Lower lobe of right lung (tissue), 2 donors: ENCODE results near the gene COG3. TPM values are rescaled to one million over a fixed set of nuclear protein-coding genes. Genes with fewer than 3 reads are reported as not detected.

ENCODE experiments used
- ATAC-seq, 2 donors: fragments of 200-7000 bp; cut with Tn5 transposase; one replicate each; pipeline ENCODE4 v1.9.1; 2020 to 2022; ENCODE audit warnings: mild to moderate bottlenecking in 2 of 2, moderate library complexity in 2 of 2
- DNase-seq: peaks from one replicate; pipeline ENCODE4 v3.0.0-alpha.2; 2020
- H3K27ac ChIP-seq: fragments of 200-600 bp; one replicate; pipeline ENCODE4 v1.8.0; 2022
- H3K27me3 ChIP-seq: fragments of 200-600 bp; one replicate; pipeline ENCODE4 v1.8.0; 2022; ENCODE audit warnings: low read depth
- H3K36me3 ChIP-seq: fragments of 200-600 bp; one replicate; pipeline ENCODE4 v1.8.0; 2022; ENCODE audit warnings: mild to moderate bottlenecking
- H3K4me1 ChIP-seq: fragments of 200-600 bp; one replicate; pipeline ENCODE4 v1.8.0; 2022
- H3K4me3 ChIP-seq: fragments of 200-600 bp; one replicate; pipeline ENCODE4 v1.8.0; 2022; ENCODE audit warnings: mild to moderate bottlenecking
- H3K9me3 ChIP-seq: fragments of 200-600 bp; one replicate; pipeline ENCODE4 v1.8.0; 2022
- intact Hi-C: fragments of 100-400 bp; cut with DNase I; formaldehyde crosslinking; loops from one replicate; pipeline ENCODE4 v1.11.0; 2022
- total RNA-seq: library from RNA; stranded (reverse); fragmentation: NEBNext Ultra II Directional; extraction: Animal tissue kit (Norgen Biotek cat#: 25700); gene quantifications from one replicate; pipeline ENCODE4 v1.2.1, GENCODE V29; 2021
- TF ChIP-seq, protein P1 (sequence below): fragments of 200-600 bp; IDR thresholded peaks from one replicate; pipeline ENCODE4 v1.8.0; 2022; ENCODE audit warnings: antibody characterized with exemption, mild to moderate bottlenecking
- donor health status: DM: no; HTN: yes; CAD: no; lungs with severe emphysema.

The COG3 gene
- total RNA-seq, 1 donor from 2014 or later, result 21.9 TPM

GRCh38 chr13:45479661-45480060, 14.9 kb downstream of the COG3 start:
- intact Hi-C loops, result no loop called here
- Histone ChIP-seq H3K27ac (no peak overlapping the region), H3K9me3 (no peaks in the 10 kb centered on the region), H3K4me1 (no peaks in the 10 kb centered on the region), H3K4me3 (no peak overlapping the region), H3K36me3 (peaks cover 61% of the 10 kb centered on the region), H3K27me3 (no peaks in the 10 kb centered on the region)
- TF ChIP-seq, protein P1, sequence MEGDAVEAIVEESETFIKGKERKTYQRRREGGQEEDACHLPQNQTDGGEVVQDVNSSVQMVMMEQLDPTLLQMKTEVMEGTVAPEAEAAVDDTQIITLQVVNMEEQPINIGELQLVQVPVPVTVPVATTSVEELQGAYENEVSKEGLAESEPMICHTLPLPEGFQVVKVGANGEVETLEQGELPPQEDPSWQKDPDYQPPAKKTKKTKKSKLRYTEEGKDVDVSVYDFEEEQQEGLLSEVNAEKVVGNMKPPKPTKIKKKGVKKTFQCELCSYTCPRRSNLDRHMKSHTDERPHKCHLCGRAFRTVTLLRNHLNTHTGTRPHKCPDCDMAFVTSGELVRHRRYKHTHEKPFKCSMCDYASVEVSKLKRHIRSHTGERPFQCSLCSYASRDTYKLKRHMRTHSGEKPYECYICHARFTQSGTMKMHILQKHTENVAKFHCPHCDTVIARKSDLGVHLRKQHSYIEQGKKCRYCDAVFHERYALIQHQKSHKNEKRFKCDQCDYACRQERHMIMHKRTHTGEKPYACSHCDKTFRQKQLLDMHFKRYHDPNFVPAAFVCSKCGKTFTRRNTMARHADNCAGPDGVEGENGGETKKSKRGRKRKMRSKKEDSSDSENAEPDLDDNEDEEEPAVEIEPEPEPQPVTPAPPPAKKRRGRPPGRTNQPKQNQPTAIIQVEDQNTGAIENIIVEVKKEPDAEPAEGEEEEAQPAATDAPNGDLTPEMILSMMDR, result no peak
- ATAC-seq (no peak), DNase-seq (no peak)

DNA sequence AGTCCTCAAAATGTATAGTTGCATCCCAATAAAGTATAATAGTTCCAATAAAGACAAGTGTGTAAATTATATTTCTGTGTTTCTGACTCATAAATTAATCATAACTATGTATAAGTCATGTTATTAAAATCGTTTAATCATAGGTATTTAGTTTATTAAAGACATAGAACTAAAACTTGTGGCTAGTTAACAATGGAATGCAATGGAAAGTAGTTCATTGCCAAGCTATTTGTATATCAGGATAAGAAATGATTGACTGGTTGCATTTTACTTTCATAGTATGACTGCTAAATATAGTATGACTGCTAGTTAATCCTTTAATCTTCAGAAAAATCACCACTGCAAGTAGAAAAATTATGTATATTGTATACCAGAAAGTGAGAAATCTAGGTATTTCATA, 16.9 kb downstream of the COG3 start:
- no peaks in the 10 kb centered on the region for H3K27me3 ChIP-seq
- no peaks in the 10 kb centered on the region for H3K4me1 ChIP-seq
- intact Hi-C loops, result no loop called here
- DNase-seq (no peak), ATAC-seq (no peak)
- H3K4me3 ChIP-seq, result no peak overlapping the region
- no peaks in the 10 kb centered on the region for H3K9me3 ChIP-seq
- TF ChIP-seq, protein P1, result no peak
- no peak overlapping the region for H3K27ac ChIP-seq
- H3K36me3 ChIP-seq, result peaks cover 59% of the 10 kb centered on the region

- intact Hi-C loops, result no loop called here
- no peak overlapping the region for H3K27ac ChIP-seq
- ATAC-seq (no peak), DNase-seq (no peak)
- TF ChIP-seq, protein P1, result no peak
- H3K4me1 ChIP-seq, result no peaks in the 10 kb centered on the region
- H3K4me3 ChIP-seq, result no peak overlapping the region
- no peaks in the 10 kb centered on the region for H3K27me3 ChIP-seq
- H3K9me3 ChIP-seq, result no peaks in the 10 kb centered on the region
- peaks cover 60% of the 10 kb centered on the region for H3K36me3 ChIP-seq
These were observed 17.9 kb downstream of the COG3 start for GRCh38 chr13:45482571-45483173.

DNA sequence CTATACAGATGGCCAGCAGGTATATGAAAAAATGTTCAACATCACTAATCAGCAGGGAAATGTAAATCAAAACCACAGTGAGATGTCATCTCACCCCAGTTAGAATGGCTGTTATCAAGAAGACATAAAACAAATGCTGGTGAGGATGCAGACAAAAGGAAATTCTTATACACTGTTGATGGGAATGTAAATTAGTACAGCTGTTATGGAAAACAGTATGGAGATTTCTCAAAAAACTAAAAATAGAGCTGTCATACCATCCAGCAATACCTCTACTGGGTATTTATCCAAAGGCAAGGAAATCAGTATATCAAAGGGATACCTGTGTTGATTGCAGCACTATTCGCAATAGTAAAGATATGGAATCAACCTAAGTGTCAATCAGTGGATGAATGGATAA, 22.9 kb downstream of the COG3 start:
- no peak overlapping the region for H3K27ac ChIP-seq
- no peaks in the 10 kb centered on the region for H3K27me3 ChIP-seq
- H3K4me3 ChIP-seq, result no peak overlapping the region
- DNase-seq, result no peak
- no peaks in the 10 kb centered on the region for H3K4me1 ChIP-seq
- intact Hi-C loops, result no loop called here
- H3K36me3 ChIP-seq, result peaks cover 76% of the 10 kb centered on the region
- no peaks in the 10 kb centered on the region for H3K9me3 ChIP-seq
- TF ChIP-seq, protein P1, result no peak
- ATAC-seq, result no peak

DNA sequence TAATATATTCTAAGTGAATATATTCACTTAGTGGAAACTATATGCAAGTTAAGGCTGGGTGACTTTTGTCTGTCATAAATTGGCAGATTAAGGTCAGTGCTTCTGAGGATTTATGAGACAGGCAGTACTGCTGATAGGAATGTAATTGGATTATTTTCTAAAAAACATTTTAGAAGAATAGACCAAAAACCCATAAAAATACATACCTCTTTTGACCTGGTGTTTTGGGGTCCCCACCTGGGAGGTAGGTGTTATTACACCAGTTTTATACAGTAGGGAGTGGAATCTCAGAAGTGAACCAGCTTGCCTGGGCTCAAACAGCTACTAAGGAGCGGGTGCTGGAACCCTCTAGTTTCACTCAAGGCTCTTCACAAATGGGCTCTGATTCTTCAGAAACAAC, 25.3 kb downstream of the COG3 start:
- no peak overlapping the region for H3K4me3 ChIP-seq
- ATAC-seq (no peak), DNase-seq (no peak)
- intact Hi-C loops, result no loop called here
- H3K27me3 ChIP-seq, result no peaks in the 10 kb centered on the region
- peaks cover 83% of the 10 kb centered on the region for H3K36me3 ChIP-seq
- no peaks in the 10 kb centered on the region for H3K9me3 ChIP-seq
- TF ChIP-seq, protein P1, result no peak
- H3K4me1 ChIP-seq, result no peaks in the 10 kb centered on the region
- H3K27ac ChIP-seq, result no peak overlapping the region
